ENCODE data around the gene CNTFR. TPM values are rescaled to one million over a fixed set of nuclear protein-coding genes. Genes with fewer than 3 reads are reported as not detected.

Gene CNTFR
- total and polyA plus RNA-seq, 2 experiments from 2014 or later = 0.73 to 1.9 TPM

DNA sequence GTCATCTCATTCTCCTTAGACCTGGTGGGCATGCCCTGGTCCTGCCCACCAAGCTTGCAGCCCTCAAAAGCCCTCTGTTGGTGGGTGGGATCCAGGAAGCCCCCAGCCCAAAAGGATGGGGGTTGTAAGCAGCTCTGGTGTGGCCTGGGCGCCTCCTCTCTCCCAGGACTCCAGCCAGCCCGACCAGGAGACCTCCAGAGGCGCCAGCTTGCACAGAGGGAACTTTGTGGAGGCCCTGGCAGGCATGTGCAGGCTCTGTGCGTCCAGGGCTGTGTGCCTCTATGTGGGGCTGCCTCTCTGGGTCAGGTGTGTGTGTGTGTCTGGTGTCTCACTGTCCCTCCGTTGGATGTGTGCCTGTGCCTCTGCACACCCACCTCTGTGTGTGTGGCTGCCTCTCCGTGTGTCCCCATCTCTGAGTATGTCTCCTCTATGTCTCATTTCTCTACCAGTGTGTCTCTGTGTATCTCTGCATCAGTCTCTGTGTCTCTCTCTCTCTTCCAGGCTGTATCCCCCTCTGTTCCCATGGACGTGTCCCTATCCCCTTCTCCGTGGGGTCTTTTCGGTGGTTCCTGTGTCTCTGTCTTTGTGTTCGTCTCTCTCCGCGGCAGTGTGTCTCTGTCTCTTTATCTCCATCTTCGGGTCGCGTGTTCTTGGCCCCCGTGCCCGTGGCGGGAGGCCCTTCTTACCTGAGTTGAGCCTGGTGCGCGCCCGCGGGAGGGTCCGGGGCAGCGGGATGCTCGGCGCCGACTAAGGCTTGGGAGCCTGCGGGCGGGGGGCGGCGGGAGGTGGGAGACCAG, 67.2 kb downstream of the CNTFR start (continued):
- no peak for TF ChIP-seq EZH2 (IDR thresholded peaks at IDR 0.05; ENCODE audit: low read depth, unreplicated experiment)
- TF ChIP-seq JUNB (IDR thresholded peaks at IDR 0.05; ENCODE audit: unreplicated experiment) = no peak
- no peak for TF ChIP-seq EZH2phosphoT487 (IDR thresholded peaks at IDR 0.05; ENCODE audit: unreplicated experiment)
- TF ChIP-seq ZNF114 (CRISPR knock-in tag; IDR thresholded peaks at IDR 0.05) = no peak
- no peak for TF ChIP-seq CREB1 (CRISPR knock-in tag; IDR thresholded peaks at IDR 0.05; ENCODE audit: low read depth)
- TF ChIP-seq, protein P1, sequence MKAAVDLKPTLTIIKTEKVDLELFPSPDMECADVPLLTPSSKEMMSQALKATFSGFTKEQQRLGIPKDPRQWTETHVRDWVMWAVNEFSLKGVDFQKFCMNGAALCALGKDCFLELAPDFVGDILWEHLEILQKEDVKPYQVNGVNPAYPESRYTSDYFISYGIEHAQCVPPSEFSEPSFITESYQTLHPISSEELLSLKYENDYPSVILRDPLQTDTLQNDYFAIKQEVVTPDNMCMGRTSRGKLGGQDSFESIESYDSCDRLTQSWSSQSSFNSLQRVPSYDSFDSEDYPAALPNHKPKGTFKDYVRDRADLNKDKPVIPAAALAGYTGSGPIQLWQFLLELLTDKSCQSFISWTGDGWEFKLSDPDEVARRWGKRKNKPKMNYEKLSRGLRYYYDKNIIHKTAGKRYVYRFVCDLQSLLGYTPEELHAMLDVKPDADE (IDR thresholded peaks at IDR 0.05) = no peak
- TF ChIP-seq, protein P2, sequence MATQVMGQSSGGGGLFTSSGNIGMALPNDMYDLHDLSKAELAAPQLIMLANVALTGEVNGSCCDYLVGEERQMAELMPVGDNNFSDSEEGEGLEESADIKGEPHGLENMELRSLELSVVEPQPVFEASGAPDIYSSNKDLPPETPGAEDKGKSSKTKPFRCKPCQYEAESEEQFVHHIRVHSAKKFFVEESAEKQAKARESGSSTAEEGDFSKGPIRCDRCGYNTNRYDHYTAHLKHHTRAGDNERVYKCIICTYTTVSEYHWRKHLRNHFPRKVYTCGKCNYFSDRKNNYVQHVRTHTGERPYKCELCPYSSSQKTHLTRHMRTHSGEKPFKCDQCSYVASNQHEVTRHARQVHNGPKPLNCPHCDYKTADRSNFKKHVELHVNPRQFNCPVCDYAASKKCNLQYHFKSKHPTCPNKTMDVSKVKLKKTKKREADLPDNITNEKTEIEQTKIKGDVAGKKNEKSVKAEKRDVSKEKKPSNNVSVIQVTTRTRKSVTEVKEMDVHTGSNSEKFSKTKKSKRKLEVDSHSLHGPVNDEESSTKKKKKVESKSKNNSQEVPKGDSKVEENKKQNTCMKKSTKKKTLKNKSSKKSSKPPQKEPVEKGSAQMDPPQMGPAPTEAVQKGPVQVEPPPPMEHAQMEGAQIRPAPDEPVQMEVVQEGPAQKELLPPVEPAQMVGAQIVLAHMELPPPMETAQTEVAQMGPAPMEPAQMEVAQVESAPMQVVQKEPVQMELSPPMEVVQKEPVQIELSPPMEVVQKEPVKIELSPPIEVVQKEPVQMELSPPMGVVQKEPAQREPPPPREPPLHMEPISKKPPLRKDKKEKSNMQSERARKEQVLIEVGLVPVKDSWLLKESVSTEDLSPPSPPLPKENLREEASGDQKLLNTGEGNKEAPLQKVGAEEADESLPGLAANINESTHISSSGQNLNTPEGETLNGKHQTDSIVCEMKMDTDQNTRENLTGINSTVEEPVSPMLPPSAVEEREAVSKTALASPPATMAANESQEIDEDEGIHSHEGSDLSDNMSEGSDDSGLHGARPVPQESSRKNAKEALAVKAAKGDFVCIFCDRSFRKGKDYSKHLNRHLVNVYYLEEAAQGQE (IDR thresholded peaks at IDR 0.05; ENCODE audit: unreplicated experiment) = no peak
- no peak for TF ChIP-seq STAT1 (IDR thresholded peaks at IDR 0.05; ENCODE audit: unreplicated experiment)

- Mint-ChIP-seq H3K27ac (no peak overlapping the region), H3K4me3 (0 out of 3 replicates have a peak overlapping the region, but pooled peaks have one; percentile 42), H3K9me3 (no peaks in the 10 kb centered on the region; the same call in 2 of the 3 replicates), H3K27me3 (ENCODE audit: insufficient read depth, low read depth, poor library complexity) (peaks cover 20% of the 10 kb centered on the region), H3K36me3 (ENCODE audit: low read depth) (no peaks in the 10 kb centered on the region; the same call in 2 of the 3 replicates), H3K4me1 (peaks cover 15% of the 10 kb centered on the region)
- Histone ChIP-seq H3K4me2 (peak overlapping the region; percentile 98; the same call in 1 of the 2 replicates), H3K79me2 (replicated peaks; ENCODE audit: insufficient read depth) (no peaks in the 10 kb centered on the region), H3K4me1 (ENCODE audit: insufficient read depth) (peaks cover 4% of the 10 kb centered on the region), H4K20me1 (replicated peaks; ENCODE audit: insufficient read depth) (no peaks in the 10 kb centered on the region), H3K9me2 (ENCODE audit: insufficient read depth) (no peaks in the 10 kb centered on the region; the same call in 1 of the 2 replicates), H3F3A (replicated peaks; ENCODE audit: low read depth) (no peaks in the 10 kb centered on the region), H3K4me3 (no peak overlapping the region), H3K27ac (ENCODE audit: low read depth) (no peak overlapping the region), H3K36me3 (ENCODE audit: insufficient read depth) (no peaks in the 10 kb centered on the region), H3K27me3 (ENCODE audit: insufficient read depth) (peaks cover 18% of the 10 kb centered on the region), H2AFZ (no peak overlapping the region)
- ATAC-seq (no peak), DNase-seq (ENCODE audit: low spot score) (no peak)
- TF ChIP-seq, protein P1 (IDR thresholded peaks at IDR 0.05) = no peak
- no peak for TF ChIP-seq ZNF331 (CRISPR knock-in tag; IDR thresholded peaks at IDR 0.05; ENCODE audit: low read depth)
- TF ChIP-seq ZNF114 (CRISPR knock-in tag; IDR thresholded peaks at IDR 0.05) = no peak
- TF ChIP-seq, protein P3, sequence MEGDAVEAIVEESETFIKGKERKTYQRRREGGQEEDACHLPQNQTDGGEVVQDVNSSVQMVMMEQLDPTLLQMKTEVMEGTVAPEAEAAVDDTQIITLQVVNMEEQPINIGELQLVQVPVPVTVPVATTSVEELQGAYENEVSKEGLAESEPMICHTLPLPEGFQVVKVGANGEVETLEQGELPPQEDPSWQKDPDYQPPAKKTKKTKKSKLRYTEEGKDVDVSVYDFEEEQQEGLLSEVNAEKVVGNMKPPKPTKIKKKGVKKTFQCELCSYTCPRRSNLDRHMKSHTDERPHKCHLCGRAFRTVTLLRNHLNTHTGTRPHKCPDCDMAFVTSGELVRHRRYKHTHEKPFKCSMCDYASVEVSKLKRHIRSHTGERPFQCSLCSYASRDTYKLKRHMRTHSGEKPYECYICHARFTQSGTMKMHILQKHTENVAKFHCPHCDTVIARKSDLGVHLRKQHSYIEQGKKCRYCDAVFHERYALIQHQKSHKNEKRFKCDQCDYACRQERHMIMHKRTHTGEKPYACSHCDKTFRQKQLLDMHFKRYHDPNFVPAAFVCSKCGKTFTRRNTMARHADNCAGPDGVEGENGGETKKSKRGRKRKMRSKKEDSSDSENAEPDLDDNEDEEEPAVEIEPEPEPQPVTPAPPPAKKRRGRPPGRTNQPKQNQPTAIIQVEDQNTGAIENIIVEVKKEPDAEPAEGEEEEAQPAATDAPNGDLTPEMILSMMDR (conservative IDR thresholded peaks at IDR 0.05; ENCODE audit: low read depth in 2 of 2) = no peak
- no peak for TF ChIP-seq EZH2 (IDR thresholded peaks at IDR 0.05; ENCODE audit: low read depth, unreplicated experiment)
Observed at GRCh38 chr9:34521406-34522045, 68.0 kb downstream of the CNTFR start.

All from GM23338 (cell line).